Measurements from ENCODE around the gene LRP10.

The LRP10 gene

GRCh38 chr14:22893706-22894105, 22.2 kb downstream of the LRP10 start:
- no peak overlapping the region for H3K4ac ChIP-seq (ENCODE audit: low read depth, low read length)
- no peak overlapping the region for H4K12ac ChIP-seq (ENCODE audit: low read depth, low read length)
- H3K9me3 ChIP-seq (ENCODE audit: insufficient read depth, low read depth, low read length), result no peaks in the 10 kb centered on the region
- peaks cover 2 to 5% of the 10 kb centered on the region in 2 experiments for H3K4me1 ChIP-seq (ENCODE audit: control insufficient read depth in 1 of 2, insufficient read depth in 2 of 2, low read length in 2 of 2)
- no peak overlapping the region for H2BK12ac ChIP-seq (ENCODE audit: low read length)
- no peak overlapping the region for H2AK5ac ChIP-seq (ENCODE audit: low read length)
- no peak overlapping the region for H4K8ac ChIP-seq (ENCODE audit: low read depth, low read length)
- WGBS (ENCODE audit: extremely low coverage, insufficient coverage, insufficient read length), result no CpG with 5 or more reads among the region's 4 CpGs
- no peak overlapping the region for H2BK5ac ChIP-seq (ENCODE audit: low read depth, low read length, poor library complexity)
- H2BK120ac ChIP-seq (ENCODE audit: insufficient read depth, low read length, poor library complexity), result no peak overlapping the region
- no peak for DNase-seq
- no peak overlapping the region for H3K18ac ChIP-seq (ENCODE audit: low read length)
- H3K27ac ChIP-seq (ENCODE audit: low read depth, low read length), result no peak overlapping the region
- no peak overlapping the region for H3K4me3 ChIP-seq (ENCODE audit: low read depth, low read length)
- no peak overlapping the region for H3K4me2 ChIP-seq (ENCODE audit: low read length)
- no peak overlapping the region for H3K9ac ChIP-seq (ENCODE audit: low read length)
- no peak overlapping the region for H3K14ac ChIP-seq (ENCODE audit: low read length)
- no peaks in the 10 kb centered on the region for H3K79me2 ChIP-seq (ENCODE audit: control insufficient read depth, insufficient read depth, low read length, poor library complexity)
- no peaks in the 10 kb centered on the region for H3K79me1 ChIP-seq (ENCODE audit: low read length)
- no peaks in the 10 kb centered on the region for H3K27me3 ChIP-seq (ENCODE audit: insufficient read depth, low read length)
- no peak overlapping the region for H3K23ac ChIP-seq (ENCODE audit: low read length)
- H4K91ac ChIP-seq (ENCODE audit: low read depth, low read length), result no peak overlapping the region
- H3K36me3 ChIP-seq (ENCODE audit: control insufficient read depth in 1 of 2, insufficient read depth in 2 of 2, low read length in 2 of 2), result no peaks in the 10 kb centered on the region
- no peak overlapping the region for H2AFZ ChIP-seq (ENCODE audit: insufficient read depth, low read length, poor library complexity)

GRCh38 chr14:22895402-22895801, 23.9 kb downstream of the LRP10 start:
- H3K9me3 ChIP-seq (ENCODE audit: insufficient read depth, low read depth, low read length), result no peaks in the 10 kb centered on the region
- no peak overlapping the region for H3K9ac ChIP-seq (ENCODE audit: low read length)
- no peak overlapping the region for H2AFZ ChIP-seq (ENCODE audit: insufficient read depth, low read length, poor library complexity)
- no peak overlapping the region for H3K4ac ChIP-seq (ENCODE audit: low read depth, low read length)
- H3K27ac ChIP-seq (ENCODE audit: low read depth, low read length), result no peak overlapping the region
- no peak overlapping the region for H3K14ac ChIP-seq (ENCODE audit: low read length)
- no peak overlapping the region for H3K4me2 ChIP-seq (ENCODE audit: low read length)
- no CpG with 5 or more reads among the region's 1 CpG for WGBS (ENCODE audit: extremely low coverage, insufficient coverage, insufficient read length)
- H2AK5ac ChIP-seq (ENCODE audit: low read length), result no peak overlapping the region
- DNase-seq, result no peak
- no peak overlapping the region for H3K18ac ChIP-seq (ENCODE audit: low read length)
- H3K79me1 ChIP-seq (ENCODE audit: low read length), result no peaks in the 10 kb centered on the region
- H4K12ac ChIP-seq (ENCODE audit: low read depth, low read length), result no peak overlapping the region
- no peak overlapping the region for H2BK12ac ChIP-seq (ENCODE audit: low read length)
- no peak overlapping the region for H4K91ac ChIP-seq (ENCODE audit: low read depth, low read length)
- no peak overlapping the region for H3K23ac ChIP-seq (ENCODE audit: low read length)
- H4K8ac ChIP-seq (ENCODE audit: low read depth, low read length), result no peak overlapping the region
- H3K79me2 ChIP-seq (ENCODE audit: control insufficient read depth, insufficient read depth, low read length, poor library complexity), result no peaks in the 10 kb centered on the region
- H3K36me3 ChIP-seq (ENCODE audit: control insufficient read depth in 1 of 2, insufficient read depth in 2 of 2, low read length in 2 of 2), result no peaks in the 10 kb centered on the region
- H2BK120ac ChIP-seq (ENCODE audit: insufficient read depth, low read length, poor library complexity), result no peak overlapping the region
- no peaks in the 10 kb centered on the region for H3K27me3 ChIP-seq (ENCODE audit: insufficient read depth, low read length)
- peaks cover 4 to 5% of the 10 kb centered on the region in 2 experiments for H3K4me1 ChIP-seq (ENCODE audit: control insufficient read depth in 1 of 2, insufficient read depth in 2 of 2, low read length in 2 of 2)
- H3K4me3 ChIP-seq (ENCODE audit: low read depth, low read length), result no peak overlapping the region
- no peak overlapping the region for H2BK5ac ChIP-seq (ENCODE audit: low read depth, low read length, poor library complexity)

GRCh38 chr14:22896356-22896755, 24.8 kb downstream of the LRP10 start:
- Histone ChIP-seq H3K14ac (ENCODE audit: low read length) (no peak overlapping the region), H3K27me3 (ENCODE audit: insufficient read depth, low read length) (no peaks in the 10 kb centered on the region), H2AFZ (ENCODE audit: insufficient read depth, low read length, poor library complexity) (no peak overlapping the region), H4K91ac (ENCODE audit: low read depth, low read length) (no peak overlapping the region), H4K8ac (ENCODE audit: low read depth, low read length) (no peak overlapping the region), H3K4me3 (ENCODE audit: low read depth, low read length) (no peak overlapping the region), H3K4ac (ENCODE audit: low read depth, low read length) (no peak overlapping the region), H3K23ac (ENCODE audit: low read length) (no peak overlapping the region), H3K9ac (ENCODE audit: low read length) (no peak overlapping the region), H2AK5ac (ENCODE audit: low read length) (no peak overlapping the region), H3K79me1 (ENCODE audit: low read length) (no peaks in the 10 kb centered on the region), H3K4me2 (ENCODE audit: low read length) (no peak overlapping the region), H2BK120ac (ENCODE audit: insufficient read depth, low read length, poor library complexity) (no peak overlapping the region), H3K18ac (ENCODE audit: low read length) (no peak overlapping the region), H3K36me3 (ENCODE audit: control insufficient read depth in 1 of 2, insufficient read depth in 2 of 2, low read length in 2 of 2) (peaks cover 6 to 7% of the 10 kb centered on the region in 2 experiments), H2BK12ac (ENCODE audit: low read length) (no peak overlapping the region), H3K9me3 (ENCODE audit: insufficient read depth, low read depth, low read length) (no peaks in the 10 kb centered on the region), H3K4me1 (ENCODE audit: control insufficient read depth in 1 of 2, insufficient read depth in 2 of 2, low read length in 2 of 2) (peaks cover 4 to 5% of the 10 kb centered on the region in 2 experiments), H4K12ac (ENCODE audit: low read depth, low read length) (no peak overlapping the region), H3K79me2 (ENCODE audit: control insufficient read depth, insufficient read depth, low read length, poor library complexity) (no peaks in the 10 kb centered on the region), H3K27ac (ENCODE audit: low read depth, low read length) (no peak overlapping the region), H2BK5ac (ENCODE audit: low read depth, low read length, poor library complexity) (no peak overlapping the region)
- DNase-seq, result no peak
- no CpG with 5 or more reads among the region's 5 CpGs for WGBS (ENCODE audit: extremely low coverage, insufficient coverage, insufficient read length)

GRCh38 chr14:22896760-22897159, 25.2 kb downstream of the LRP10 start:
- Histone ChIP-seq H3K9me3 (ENCODE audit: insufficient read depth, low read depth, low read length) (no peaks in the 10 kb centered on the region), H3K79me1 (ENCODE audit: low read length) (no peaks in the 10 kb centered on the region), H3K4me1 (ENCODE audit: control insufficient read depth in 1 of 2, insufficient read depth in 2 of 2, low read length in 2 of 2) (peaks cover 4 to 5% of the 10 kb centered on the region in 2 experiments), H3K4ac (ENCODE audit: low read depth, low read length) (no peak overlapping the region), H3K14ac (ENCODE audit: low read length) (no peak overlapping the region), H2AK5ac (ENCODE audit: low read length) (no peak overlapping the region), H3K18ac (ENCODE audit: low read length) (no peak overlapping the region), H2BK12ac (ENCODE audit: low read length) (no peak overlapping the region), H3K27me3 (ENCODE audit: insufficient read depth, low read length) (no peaks in the 10 kb centered on the region), H2BK120ac (ENCODE audit: insufficient read depth, low read length, poor library complexity) (no peak overlapping the region), H3K79me2 (ENCODE audit: control insufficient read depth, insufficient read depth, low read length, poor library complexity) (no peaks in the 10 kb centered on the region), H3K36me3 (ENCODE audit: control insufficient read depth in 1 of 2, insufficient read depth in 2 of 2, low read length in 2 of 2) (peaks cover 10 to 11% of the 10 kb centered on the region in 2 experiments), H2BK5ac (ENCODE audit: low read depth, low read length, poor library complexity) (no peak overlapping the region), H2AFZ (ENCODE audit: insufficient read depth, low read length, poor library complexity) (no peak overlapping the region), H3K9ac (ENCODE audit: low read length) (no peak overlapping the region), H4K91ac (ENCODE audit: low read depth, low read length) (no peak overlapping the region), H4K8ac (ENCODE audit: low read depth, low read length) (no peak overlapping the region), H3K4me3 (ENCODE audit: low read depth, low read length) (no peak overlapping the region), H4K12ac (ENCODE audit: low read depth, low read length) (no peak overlapping the region), H3K23ac (ENCODE audit: low read length) (no peak overlapping the region), H3K27ac (ENCODE audit: low read depth, low read length) (no peak overlapping the region), H3K4me2 (ENCODE audit: low read length) (no peak overlapping the region)
- WGBS (ENCODE audit: extremely low coverage, insufficient coverage, insufficient read length), result no CpG with 5 or more reads among the region's 3 CpGs
- no peak for DNase-seq
